Peyer's patch (tissue), 4 donors: Measurements from ENCODE around the gene MRAP.

ENCODE experiments used
- CTCF ChIP-seq, 6 experiments: fragments of 450-650 bp in 4 of 6; fragments of 200-600 bp in 2 of 6; sonication (generic) in 1 of 6; IDR thresholded peaks; one replicate each; pipeline ENCODE4 v1.5.1; 2017 to 2019; ENCODE audit warnings: antibody characterized with exemption in 6 of 6, mild to moderate bottlenecking in 3 of 6, moderate library complexity in 1 of 6
- POLR2A ChIP-seq, 2 donors: fragments of 450-650 bp; IDR thresholded peaks; one replicate each; pipeline ENCODE4 v1.5.1; 2017; ENCODE audit warnings: antibody characterized with exemption in 2 of 2, mild to moderate bottlenecking in 2 of 2, moderate library complexity in 2 of 2

GRCh38 chr21:32347351-32347750, 48.7 kb downstream of the MRAP start:
- TF ChIP-seq CTCF (IDR thresholded peaks at IDR 0.05) (no peak), POLR2A (IDR thresholded peaks at IDR 0.05) (no peak)
